ENCODE data around the gene TMEM72.

DNA sequence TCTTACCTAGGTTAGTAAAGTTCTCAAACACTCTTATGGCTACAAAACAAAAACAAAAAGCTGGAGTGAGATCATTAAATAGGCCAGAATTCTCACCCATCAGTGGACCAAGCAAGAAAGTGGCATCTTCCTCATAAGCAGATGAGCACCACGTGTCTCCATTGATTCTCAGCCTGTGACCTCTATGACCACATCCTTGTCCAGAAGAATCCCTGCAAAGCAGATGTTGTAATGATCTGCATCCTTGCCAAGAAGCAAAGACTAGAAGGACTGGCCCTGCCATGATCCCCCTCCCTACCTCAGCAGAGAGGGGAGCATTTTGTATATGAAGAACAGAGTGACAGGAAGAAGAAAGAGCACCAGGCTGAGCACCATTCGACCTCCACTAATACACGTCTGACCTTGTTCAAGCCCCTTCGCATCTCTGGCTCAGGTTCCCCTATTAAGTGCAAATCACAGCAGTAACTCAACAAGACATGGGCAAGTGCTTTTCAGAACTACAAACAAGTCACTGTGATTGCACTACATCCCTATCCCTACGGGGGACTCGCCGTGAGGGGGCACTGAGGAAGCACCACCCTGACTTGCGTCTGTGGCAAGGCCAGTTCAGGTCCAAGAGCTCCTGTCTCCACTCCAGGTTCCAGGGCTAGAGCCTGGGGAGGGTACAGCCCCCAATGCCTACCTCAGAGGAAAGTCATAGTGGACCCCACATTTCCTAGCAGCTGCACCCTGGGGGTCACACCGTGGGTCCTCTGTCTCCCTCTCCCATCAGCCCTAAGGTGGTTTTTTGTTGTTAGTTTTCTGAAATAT is 26.3 kb downstream of the TMEM72 start:
- no peak for TF ChIP-seq CTCF (conservative IDR thresholded peaks at IDR 0.05; ENCODE audit: low read depth in 2 of 2)
- no peak for TF ChIP-seq STAT1 (IDR thresholded peaks at IDR 0.05; ENCODE audit: unreplicated experiment)
- TF ChIP-seq, protein P1, sequence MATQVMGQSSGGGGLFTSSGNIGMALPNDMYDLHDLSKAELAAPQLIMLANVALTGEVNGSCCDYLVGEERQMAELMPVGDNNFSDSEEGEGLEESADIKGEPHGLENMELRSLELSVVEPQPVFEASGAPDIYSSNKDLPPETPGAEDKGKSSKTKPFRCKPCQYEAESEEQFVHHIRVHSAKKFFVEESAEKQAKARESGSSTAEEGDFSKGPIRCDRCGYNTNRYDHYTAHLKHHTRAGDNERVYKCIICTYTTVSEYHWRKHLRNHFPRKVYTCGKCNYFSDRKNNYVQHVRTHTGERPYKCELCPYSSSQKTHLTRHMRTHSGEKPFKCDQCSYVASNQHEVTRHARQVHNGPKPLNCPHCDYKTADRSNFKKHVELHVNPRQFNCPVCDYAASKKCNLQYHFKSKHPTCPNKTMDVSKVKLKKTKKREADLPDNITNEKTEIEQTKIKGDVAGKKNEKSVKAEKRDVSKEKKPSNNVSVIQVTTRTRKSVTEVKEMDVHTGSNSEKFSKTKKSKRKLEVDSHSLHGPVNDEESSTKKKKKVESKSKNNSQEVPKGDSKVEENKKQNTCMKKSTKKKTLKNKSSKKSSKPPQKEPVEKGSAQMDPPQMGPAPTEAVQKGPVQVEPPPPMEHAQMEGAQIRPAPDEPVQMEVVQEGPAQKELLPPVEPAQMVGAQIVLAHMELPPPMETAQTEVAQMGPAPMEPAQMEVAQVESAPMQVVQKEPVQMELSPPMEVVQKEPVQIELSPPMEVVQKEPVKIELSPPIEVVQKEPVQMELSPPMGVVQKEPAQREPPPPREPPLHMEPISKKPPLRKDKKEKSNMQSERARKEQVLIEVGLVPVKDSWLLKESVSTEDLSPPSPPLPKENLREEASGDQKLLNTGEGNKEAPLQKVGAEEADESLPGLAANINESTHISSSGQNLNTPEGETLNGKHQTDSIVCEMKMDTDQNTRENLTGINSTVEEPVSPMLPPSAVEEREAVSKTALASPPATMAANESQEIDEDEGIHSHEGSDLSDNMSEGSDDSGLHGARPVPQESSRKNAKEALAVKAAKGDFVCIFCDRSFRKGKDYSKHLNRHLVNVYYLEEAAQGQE (IDR thresholded peaks at IDR 0.05; ENCODE audit: unreplicated experiment) = no peak
- no peak for TF ChIP-seq ZNF114 (CRISPR knock-in tag; IDR thresholded peaks at IDR 0.05)
- TF ChIP-seq, protein P2, sequence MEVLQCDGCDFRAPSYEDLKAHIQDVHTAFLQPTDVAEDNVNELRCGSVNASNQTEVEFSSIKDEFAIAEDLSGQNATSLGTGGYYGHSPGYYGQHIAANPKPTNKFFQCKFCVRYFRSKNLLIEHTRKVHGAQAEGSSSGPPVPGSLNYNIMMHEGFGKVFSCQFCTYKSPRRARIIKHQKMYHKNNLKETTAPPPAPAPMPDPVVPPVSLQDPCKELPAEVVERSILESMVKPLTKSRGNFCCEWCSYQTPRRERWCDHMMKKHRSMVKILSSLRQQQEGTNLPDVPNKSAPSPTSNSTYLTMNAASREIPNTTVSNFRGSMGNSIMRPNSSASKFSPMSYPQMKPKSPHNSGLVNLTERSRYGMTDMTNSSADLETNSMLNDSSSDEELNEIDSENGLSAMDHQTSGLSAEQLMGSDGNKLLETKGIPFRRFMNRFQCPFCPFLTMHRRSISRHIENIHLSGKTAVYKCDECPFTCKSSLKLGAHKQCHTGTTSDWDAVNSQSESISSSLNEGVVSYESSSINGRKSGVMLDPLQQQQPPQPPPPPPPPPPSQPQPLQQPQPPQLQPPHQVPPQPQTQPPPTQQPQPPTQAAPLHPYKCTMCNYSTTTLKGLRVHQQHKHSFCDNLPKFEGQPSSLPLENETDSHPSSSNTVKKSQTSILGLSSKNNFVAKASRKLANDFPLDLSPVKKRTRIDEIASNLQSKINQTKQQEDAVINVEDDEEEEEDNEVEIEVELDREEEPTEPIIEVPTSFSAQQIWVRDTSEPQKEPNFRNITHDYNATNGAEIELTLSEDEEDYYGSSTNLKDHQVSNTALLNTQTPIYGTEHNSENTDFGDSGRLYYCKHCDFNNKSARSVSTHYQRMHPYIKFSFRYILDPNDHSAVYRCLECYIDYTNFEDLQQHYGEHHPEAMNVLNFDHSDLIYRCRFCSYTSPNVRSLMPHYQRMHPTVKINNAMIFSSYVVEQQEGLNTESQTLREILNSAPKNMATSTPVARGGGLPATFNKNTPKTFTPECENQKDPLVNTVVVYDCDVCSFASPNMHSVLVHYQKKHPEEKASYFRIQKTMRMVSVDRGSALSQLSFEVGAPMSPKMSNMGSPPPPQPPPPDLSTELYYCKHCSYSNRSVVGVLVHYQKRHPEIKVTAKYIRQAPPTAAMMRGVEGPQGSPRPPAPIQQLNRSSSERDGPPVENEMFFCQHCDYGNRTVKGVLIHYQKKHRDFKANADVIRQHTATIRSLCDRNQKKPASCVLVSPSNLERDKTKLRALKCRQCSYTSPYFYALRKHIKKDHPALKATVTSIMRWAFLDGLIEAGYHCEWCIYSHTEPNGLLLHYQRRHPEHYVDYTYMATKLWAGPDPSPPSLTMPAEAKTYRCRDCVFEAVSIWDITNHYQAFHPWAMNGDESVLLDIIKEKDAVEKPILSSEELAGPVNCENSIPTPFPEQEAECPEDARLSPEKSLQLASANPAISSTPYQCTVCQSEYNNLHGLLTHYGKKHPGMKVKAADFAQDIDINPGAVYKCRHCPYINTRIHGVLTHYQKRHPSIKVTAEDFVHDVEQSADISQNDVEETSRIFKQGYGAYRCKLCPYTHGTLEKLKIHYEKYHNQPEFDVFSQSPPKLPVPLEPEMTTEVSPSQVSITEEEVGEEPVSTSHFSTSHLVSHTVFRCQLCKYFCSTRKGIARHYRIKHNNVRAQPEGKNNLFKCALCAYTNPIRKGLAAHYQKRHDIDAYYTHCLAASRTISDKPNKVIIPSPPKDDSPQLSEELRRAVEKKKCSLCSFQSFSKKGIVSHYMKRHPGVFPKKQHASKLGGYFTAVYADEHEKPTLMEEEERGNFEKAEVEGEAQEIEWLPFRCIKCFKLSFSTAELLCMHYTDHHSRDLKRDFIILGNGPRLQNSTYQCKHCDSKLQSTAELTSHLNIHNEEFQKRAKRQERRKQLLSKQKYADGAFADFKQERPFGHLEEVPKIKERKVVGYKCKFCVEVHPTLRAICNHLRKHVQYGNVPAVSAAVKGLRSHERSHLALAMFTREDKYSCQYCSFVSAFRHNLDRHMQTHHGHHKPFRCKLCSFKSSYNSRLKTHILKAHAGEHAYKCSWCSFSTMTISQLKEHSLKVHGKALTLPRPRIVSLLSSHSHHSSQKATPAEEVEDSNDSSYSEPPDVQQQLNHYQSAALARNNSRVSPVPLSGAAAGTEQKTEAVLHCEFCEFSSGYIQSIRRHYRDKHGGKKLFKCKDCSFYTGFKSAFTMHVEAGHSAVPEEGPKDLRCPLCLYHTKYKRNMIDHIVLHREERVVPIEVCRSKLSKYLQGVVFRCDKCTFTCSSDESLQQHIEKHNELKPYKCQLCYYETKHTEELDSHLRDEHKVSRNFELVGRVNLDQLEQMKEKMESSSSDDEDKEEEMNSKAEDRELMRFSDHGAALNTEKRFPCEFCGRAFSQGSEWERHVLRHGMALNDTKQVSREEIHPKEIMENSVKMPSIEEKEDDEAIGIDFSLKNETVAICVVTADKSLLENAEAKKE (CRISPR knock-in tag; IDR thresholded peaks at IDR 0.05) = no peak
- no peak for TF ChIP-seq CREB1 (CRISPR knock-in tag; IDR thresholded peaks at IDR 0.05; ENCODE audit: low read depth)

Measured in GM23338 (cell line).